GM23248 (cell line): Measurements from ENCODE around the gene TRAF3.

Experiments used
- EZH2 ChIP-seq: fragments of 200-600 bp; sonication (generic); IDR thresholded peaks from 2 replicates; pipeline ENCODE4 v1.6.1; 2018; ENCODE audit warnings: antibody characterized with exemption, mild to moderate bottlenecking; ENCODE audit not compliant: insufficient read depth, poor library complexity, severe bottlenecking
- EZH2phosphoT487 ChIP-seq: fragments of 200-600 bp; sonication (generic); IDR thresholded peaks from 2 replicates; pipeline ENCODE4 v1.6.1; 2018; ENCODE audit warnings: antibody characterized with exemption, moderate library complexity, mild to moderate bottlenecking, low read depth; ENCODE audit not compliant: insufficient read depth

DNA sequence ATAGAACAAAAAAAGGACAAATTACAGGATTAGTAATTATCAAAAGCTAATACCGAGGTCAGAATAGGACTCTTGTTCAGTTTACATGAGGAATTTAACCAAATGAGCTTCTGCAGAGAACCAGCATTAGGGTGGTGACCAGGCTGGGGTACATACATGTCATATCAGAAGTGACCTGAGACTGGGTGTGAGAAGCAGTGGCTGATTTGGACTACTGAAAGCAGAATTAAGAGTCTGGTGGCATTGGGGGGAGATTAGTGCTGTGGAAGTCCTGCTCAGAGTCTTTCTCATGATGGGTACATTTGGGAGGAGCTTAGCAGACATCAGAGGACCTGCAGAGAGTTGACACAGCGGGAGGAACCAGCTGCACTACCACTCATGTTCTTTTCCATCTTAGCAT lies 21.7 kb downstream of the TRAF3 start:
- TF ChIP-seq EZH2 = no peak
- TF ChIP-seq EZH2phosphoT487 = no peak
